ENCODE results near the gene APH1B. TPM values are rescaled to one million over a fixed set of nuclear protein-coding genes. Genes with fewer than 3 reads are reported as not detected.

APH1B gene
- total and polyA plus RNA-seq, 4 donors: 2.0 to 10.6 (median 4.6) TPM

DNA sequence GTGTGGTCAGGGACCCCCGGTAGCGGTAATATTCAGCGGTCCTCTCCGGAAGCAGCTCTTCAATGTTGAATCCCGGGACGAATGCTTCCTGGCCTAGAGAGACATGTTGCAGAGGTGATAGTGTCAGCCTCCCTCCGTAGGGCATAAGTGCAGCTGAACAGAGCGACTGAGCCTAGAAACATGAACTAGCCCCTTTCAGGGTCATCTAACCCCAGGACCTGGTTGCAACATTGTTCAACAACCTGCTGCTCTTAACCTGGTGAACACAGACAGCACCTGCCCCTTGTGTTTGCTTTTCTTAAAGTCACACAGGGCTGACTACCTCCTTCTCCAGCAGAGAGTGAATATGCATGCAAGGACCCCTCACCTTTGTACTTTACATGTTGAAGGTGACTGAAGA, 62.9 kb downstream of the APH1B start:
- Histone ChIP-seq H3K4me3 (ENCODE audit: low read depth in 1 of 3, low read length in 3 of 3) (no peak overlapping the region), H3K9me3 (ENCODE audit: control insufficient read depth in 4 of 4, low read length in 3 of 4) (no peaks in the 10 kb centered on the region), H3K27me3 (ENCODE audit: control insufficient read depth in 4 of 4, insufficient read depth in 4 of 4, low read length in 3 of 4) (no peaks in the 10 kb centered on the region), H3K9ac (ENCODE audit: low read depth in 1 of 2, low read length in 2 of 2) (no peak overlapping the region), H3K36me3 (ENCODE audit: control insufficient read depth in 4 of 4, insufficient read depth in 3 of 4, low read depth in 1 of 4, low read length in 3 of 4) (no peaks in the 10 kb centered on the region), H3K4me1 (ENCODE audit: control insufficient read depth in 4 of 4, insufficient read depth in 4 of 4, low read length in 3 of 4) (peaks cover 0 to 14% (median 8%) of the 10 kb centered on the region in 4 donors), H3K27ac (ENCODE audit: low read depth in 1 of 2, low read length in 2 of 2) (no peak overlapping the region)
- peak; percentile 42 for DNase-seq (ENCODE audit: low spot score)
- TF ChIP-seq HNF4A (conservative IDR thresholded peaks at IDR 0.05) (peak; percentile 40 to 76), FOXA2 (IDR thresholded peaks at IDR 0.05) (no peak), EGR1 (IDR thresholded peaks at IDR 0.05; ENCODE audit: low read depth in 2 of 2) (no peak), RXRA (IDR thresholded peaks at IDR 0.05) (peak; percentile 59 to 82), FOXA1 (IDR thresholded peaks at IDR 0.05) (no peak), NR2F2 (IDR thresholded peaks at IDR 0.05) (peak; percentile 45), TAF1 (conservative IDR thresholded peaks at IDR 0.05) (no peak), GABPA (IDR thresholded peaks at IDR 0.05 in 1 of 2, conservative IDR thresholded peaks at IDR 0.05 in 1 of 2) (no peak), RAD21 (IDR thresholded peaks at IDR 0.05) (peak in 1 of 2 donors; percentile 46), JUND (IDR thresholded peaks at IDR 0.05) (no peak), HNF4G (IDR thresholded peaks at IDR 0.05) (no peak), YY1 (IDR thresholded peaks at IDR 0.05) (no peak), SP1 (IDR thresholded peaks at IDR 0.05) (peak; percentile 69)
- TF ChIP-seq, protein P1, sequence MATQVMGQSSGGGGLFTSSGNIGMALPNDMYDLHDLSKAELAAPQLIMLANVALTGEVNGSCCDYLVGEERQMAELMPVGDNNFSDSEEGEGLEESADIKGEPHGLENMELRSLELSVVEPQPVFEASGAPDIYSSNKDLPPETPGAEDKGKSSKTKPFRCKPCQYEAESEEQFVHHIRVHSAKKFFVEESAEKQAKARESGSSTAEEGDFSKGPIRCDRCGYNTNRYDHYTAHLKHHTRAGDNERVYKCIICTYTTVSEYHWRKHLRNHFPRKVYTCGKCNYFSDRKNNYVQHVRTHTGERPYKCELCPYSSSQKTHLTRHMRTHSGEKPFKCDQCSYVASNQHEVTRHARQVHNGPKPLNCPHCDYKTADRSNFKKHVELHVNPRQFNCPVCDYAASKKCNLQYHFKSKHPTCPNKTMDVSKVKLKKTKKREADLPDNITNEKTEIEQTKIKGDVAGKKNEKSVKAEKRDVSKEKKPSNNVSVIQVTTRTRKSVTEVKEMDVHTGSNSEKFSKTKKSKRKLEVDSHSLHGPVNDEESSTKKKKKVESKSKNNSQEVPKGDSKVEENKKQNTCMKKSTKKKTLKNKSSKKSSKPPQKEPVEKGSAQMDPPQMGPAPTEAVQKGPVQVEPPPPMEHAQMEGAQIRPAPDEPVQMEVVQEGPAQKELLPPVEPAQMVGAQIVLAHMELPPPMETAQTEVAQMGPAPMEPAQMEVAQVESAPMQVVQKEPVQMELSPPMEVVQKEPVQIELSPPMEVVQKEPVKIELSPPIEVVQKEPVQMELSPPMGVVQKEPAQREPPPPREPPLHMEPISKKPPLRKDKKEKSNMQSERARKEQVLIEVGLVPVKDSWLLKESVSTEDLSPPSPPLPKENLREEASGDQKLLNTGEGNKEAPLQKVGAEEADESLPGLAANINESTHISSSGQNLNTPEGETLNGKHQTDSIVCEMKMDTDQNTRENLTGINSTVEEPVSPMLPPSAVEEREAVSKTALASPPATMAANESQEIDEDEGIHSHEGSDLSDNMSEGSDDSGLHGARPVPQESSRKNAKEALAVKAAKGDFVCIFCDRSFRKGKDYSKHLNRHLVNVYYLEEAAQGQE (IDR thresholded peaks at IDR 0.05): no peak
- TF ChIP-seq, protein P2, sequence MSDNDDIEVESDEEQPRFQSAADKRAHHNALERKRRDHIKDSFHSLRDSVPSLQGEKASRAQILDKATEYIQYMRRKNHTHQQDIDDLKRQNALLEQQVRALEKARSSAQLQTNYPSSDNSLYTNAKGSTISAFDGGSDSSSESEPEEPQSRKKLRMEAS (IDR thresholded peaks at IDR 0.05): no peak
- TF ChIP-seq, protein P3, sequence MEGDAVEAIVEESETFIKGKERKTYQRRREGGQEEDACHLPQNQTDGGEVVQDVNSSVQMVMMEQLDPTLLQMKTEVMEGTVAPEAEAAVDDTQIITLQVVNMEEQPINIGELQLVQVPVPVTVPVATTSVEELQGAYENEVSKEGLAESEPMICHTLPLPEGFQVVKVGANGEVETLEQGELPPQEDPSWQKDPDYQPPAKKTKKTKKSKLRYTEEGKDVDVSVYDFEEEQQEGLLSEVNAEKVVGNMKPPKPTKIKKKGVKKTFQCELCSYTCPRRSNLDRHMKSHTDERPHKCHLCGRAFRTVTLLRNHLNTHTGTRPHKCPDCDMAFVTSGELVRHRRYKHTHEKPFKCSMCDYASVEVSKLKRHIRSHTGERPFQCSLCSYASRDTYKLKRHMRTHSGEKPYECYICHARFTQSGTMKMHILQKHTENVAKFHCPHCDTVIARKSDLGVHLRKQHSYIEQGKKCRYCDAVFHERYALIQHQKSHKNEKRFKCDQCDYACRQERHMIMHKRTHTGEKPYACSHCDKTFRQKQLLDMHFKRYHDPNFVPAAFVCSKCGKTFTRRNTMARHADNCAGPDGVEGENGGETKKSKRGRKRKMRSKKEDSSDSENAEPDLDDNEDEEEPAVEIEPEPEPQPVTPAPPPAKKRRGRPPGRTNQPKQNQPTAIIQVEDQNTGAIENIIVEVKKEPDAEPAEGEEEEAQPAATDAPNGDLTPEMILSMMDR (IDR thresholded peaks at IDR 0.05; ENCODE audit: low read depth, low read length, missing input control): no peak
- TF ChIP-seq, protein P4, sequence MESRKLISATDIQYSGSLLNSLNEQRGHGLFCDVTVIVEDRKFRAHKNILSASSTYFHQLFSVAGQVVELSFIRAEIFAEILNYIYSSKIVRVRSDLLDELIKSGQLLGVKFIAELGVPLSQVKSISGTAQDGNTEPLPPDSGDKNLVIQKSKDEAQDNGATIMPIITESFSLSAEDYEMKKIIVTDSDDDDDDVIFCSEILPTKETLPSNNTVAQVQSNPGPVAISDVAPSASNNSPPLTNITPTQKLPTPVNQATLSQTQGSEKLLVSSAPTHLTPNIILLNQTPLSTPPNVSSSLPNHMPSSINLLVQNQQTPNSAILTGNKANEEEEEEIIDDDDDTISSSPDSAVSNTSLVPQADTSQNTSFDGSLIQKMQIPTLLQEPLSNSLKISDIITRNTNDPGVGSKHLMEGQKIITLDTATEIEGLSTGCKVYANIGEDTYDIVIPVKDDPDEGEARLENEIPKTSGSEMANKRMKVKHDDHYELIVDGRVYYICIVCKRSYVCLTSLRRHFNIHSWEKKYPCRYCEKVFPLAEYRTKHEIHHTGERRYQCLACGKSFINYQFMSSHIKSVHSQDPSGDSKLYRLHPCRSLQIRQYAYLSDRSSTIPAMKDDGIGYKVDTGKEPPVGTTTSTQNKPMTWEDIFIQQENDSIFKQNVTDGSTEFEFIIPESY (IDR thresholded peaks at IDR 0.05): no peak
- WGBS: 39% methylated on average over 8 of the region's 8 CpGs

DNA sequence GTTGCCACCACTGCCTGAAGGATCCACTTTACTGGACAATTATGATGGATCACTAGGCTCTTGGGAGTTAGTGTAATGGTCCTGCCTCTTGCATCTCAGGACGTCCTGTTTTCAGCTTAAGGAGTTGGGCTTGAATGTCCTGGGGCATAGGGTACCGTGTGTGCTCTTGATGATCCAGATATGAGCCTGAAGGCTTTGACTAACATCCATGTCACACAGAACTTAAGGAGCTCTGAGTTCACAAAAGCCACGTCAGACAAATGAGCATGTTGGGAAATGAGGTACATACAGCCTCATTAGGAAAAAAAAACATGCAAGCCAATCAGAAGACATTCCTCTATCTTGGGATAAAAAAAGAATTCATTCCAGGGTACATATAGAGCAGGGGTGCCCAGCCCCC, 63.5 kb downstream of the APH1B start:
- DNase-seq (ENCODE audit: low spot score): no peak
- no peak overlapping the region for H3K4me3 ChIP-seq (ENCODE audit: low read depth in 1 of 3, low read length in 3 of 3)
- no peaks in the 10 kb centered on the region for H3K36me3 ChIP-seq (ENCODE audit: control insufficient read depth in 4 of 4, insufficient read depth in 3 of 4, low read depth in 1 of 4, low read length in 3 of 4)
- peaks cover 0 to 14% (median 8%) of the 10 kb centered on the region in 4 donors for H3K4me1 ChIP-seq (ENCODE audit: control insufficient read depth in 4 of 4, insufficient read depth in 4 of 4, low read length in 3 of 4)
- H3K9ac ChIP-seq (ENCODE audit: low read depth in 1 of 2, low read length in 2 of 2): no peak overlapping the region
- H3K27ac ChIP-seq (ENCODE audit: low read depth in 1 of 2, low read length in 2 of 2): no peak overlapping the region
- H3K27me3 ChIP-seq (ENCODE audit: control insufficient read depth in 4 of 4, insufficient read depth in 4 of 4, low read length in 3 of 4): no peaks in the 10 kb centered on the region
- WGBS: 91% methylated on average over 3 of the region's 3 CpGs
- no peaks in the 10 kb centered on the region for H3K9me3 ChIP-seq (ENCODE audit: control insufficient read depth in 4 of 4, low read length in 3 of 4)
- TF ChIP-seq, protein P4 (IDR thresholded peaks at IDR 0.05): no peak
- TF ChIP-seq, protein P3 (IDR thresholded peaks at IDR 0.05; ENCODE audit: low read depth, low read length, missing input control): no peak
- TF ChIP-seq RAD21 (IDR thresholded peaks at IDR 0.05) (no peak), FOXA1 (IDR thresholded peaks at IDR 0.05) (no peak), NR2F2 (IDR thresholded peaks at IDR 0.05) (no peak), TAF1 (conservative IDR thresholded peaks at IDR 0.05) (no peak), GABPA (IDR thresholded peaks at IDR 0.05 in 1 of 2, conservative IDR thresholded peaks at IDR 0.05 in 1 of 2) (no peak), FOXA2 (IDR thresholded peaks at IDR 0.05) (no peak), SP1 (IDR thresholded peaks at IDR 0.05) (no peak), HNF4G (IDR thresholded peaks at IDR 0.05) (no peak), JUND (IDR thresholded peaks at IDR 0.05) (no peak), EGR1 (IDR thresholded peaks at IDR 0.05; ENCODE audit: low read depth in 2 of 2) (no peak)
- TF ChIP-seq, protein P5, sequence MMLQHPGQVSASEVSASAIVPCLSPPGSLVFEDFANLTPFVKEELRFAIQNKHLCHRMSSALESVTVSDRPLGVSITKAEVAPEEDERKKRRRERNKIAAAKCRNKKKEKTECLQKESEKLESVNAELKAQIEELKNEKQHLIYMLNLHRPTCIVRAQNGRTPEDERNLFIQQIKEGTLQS (IDR thresholded peaks at IDR 0.05): no peak
